Activated B cell treated with CpG ODN at 0.5 μM for 24 hours (primary cell): ENCODE data around the gene DERL3. TPM values are rescaled to one million over a fixed set of nuclear protein-coding genes. Genes with fewer than 3 reads are reported as not detected.

Experiments
- ATAC-seq: fragments of 200-7000 bp; cut with Tn5 transposase; one replicate; pipeline ENCODE4 v1.10.0; 2021; ENCODE audit warnings: low read depth, mild to moderate bottlenecking, moderate library complexity
- CTCF ChIA-PET: fragments of 350-600 bp; sonication (Branson Sonifier 250); formaldehyde crosslinking; loops from one replicate; lab custom pipeline; 2021; ENCODE audit warnings: antibody characterized with exemption; lab: Charles Lee
- POLR2A ChIA-PET: fragments of 350-600 bp; sonication (Branson Sonifier 250); formaldehyde crosslinking; loops from one replicate; lab custom pipeline; 2021; ENCODE audit warnings: antibody characterized with exemption; lab: Charles Lee
- DNase-seq: peaks from one replicate; pipeline ENCODE4 v3.0.0; 2022
- H3K27ac Mint-ChIP-seq: one replicate; pipeline ENCODE4 v1.8.0; 2020; ENCODE audit warnings: mixed read lengths
- H3K27me3 Mint-ChIP-seq: one replicate; pipeline ENCODE4 v1.8.0; 2021; ENCODE audit warnings: mixed read lengths
- H3K36me3 Mint-ChIP-seq: one replicate; pipeline ENCODE4 v1.8.0; 2021; ENCODE audit warnings: low read depth, mixed read lengths
- H3K4me1 Mint-ChIP-seq: one replicate; pipeline ENCODE4 v1.8.0; 2021; ENCODE audit warnings: mixed read lengths
- H3K4me3 Mint-ChIP-seq: one replicate; pipeline ENCODE4 v1.8.0; 2020; ENCODE audit warnings: mild to moderate bottlenecking, mixed read lengths
- H3K9me3 Mint-ChIP-seq: one replicate; pipeline ENCODE4 v1.8.0; 2020; ENCODE audit warnings: mixed read lengths
- intact Hi-C: fragments of 100-400 bp; cut with micrococcal nuclease; formaldehyde crosslinking; loops from one replicate; pipeline ENCODE4 v1.15.1; 2024
- total RNA-seq: library from RNA; stranded (reverse); gene quantifications from 2 replicates; pipeline ENCODE4 v1.2.3, GENCODE V29; 2022
- TF ChIP-seq, protein P1 (sequence below): fragments of 200-600 bp; IDR thresholded peaks from one replicate; pipeline ENCODE4 v1.8.0; 2022; ENCODE audit warnings: antibody characterized with exemption, mild to moderate bottlenecking

Gene DERL3
- total RNA-seq, 1 donor from 2014 or later, result 18.3 TPM

DNA sequence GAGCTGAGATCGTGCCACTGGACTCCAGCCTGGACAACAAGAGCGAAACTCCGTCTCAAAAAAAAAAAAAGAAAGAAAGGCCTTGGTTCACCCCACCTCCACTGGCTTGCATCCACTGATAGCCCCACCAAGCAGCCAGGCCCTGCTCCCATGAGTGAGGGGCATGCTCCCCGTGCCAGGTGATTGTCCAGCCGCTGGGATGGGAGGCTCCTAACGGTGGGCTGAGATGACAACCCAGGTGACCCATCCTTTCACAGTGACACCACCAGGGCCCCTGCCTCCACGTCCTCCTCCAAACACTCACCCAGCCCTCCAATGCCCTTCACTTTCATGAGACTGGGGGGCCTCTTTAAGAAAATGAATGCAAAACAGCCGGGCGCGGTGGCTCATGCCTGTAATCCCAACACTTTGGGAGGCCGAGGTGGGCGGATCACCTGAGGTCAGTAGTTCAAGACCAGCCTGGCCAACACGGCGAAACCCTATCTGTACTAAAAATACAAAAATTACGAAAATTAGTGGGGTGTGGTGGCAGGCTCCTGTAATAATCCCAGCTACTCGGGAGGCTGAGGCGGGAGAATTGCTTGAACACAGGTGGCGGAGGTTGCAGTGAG is 8.6 kb upstream of the DERL3 start:
- no peaks in the 10 kb centered on the region for H3K9me3 Mint-ChIP-seq

GRCh38 chr22:23846081-23846469 is 7.3 kb upstream of the DERL3 start:
- peak overlapping the region; percentile 28 for H3K4me3 Mint-ChIP-seq
- no peak for DNase-seq
- ATAC-seq, result no peak
- H3K27ac Mint-ChIP-seq, result peak overlapping the region; percentile 68
- TF ChIP-seq, protein P1, sequence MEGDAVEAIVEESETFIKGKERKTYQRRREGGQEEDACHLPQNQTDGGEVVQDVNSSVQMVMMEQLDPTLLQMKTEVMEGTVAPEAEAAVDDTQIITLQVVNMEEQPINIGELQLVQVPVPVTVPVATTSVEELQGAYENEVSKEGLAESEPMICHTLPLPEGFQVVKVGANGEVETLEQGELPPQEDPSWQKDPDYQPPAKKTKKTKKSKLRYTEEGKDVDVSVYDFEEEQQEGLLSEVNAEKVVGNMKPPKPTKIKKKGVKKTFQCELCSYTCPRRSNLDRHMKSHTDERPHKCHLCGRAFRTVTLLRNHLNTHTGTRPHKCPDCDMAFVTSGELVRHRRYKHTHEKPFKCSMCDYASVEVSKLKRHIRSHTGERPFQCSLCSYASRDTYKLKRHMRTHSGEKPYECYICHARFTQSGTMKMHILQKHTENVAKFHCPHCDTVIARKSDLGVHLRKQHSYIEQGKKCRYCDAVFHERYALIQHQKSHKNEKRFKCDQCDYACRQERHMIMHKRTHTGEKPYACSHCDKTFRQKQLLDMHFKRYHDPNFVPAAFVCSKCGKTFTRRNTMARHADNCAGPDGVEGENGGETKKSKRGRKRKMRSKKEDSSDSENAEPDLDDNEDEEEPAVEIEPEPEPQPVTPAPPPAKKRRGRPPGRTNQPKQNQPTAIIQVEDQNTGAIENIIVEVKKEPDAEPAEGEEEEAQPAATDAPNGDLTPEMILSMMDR, result no peak
- ChIA-PET CTCF (interaction anchor here (0.7 to 2.6 kb wide), 7 partner anchors 11 to 255 kb away, joined by 3 to 12 read pairs (median 5); partner anchors contain the start of genes MMP11 and SLC2A11), POLR2A (interaction anchor here (0.5 to 2.2 kb wide), 13 partner anchors 8 to 95 kb away, joined by 3 to 16 read pairs (median 3); partner anchors contain the start of genes DERL3, MMP11, SLC2A11 and ZNF70)
- no peaks in the 10 kb centered on the region for H3K36me3 Mint-ChIP-seq
- H3K9me3 Mint-ChIP-seq, result no peaks in the 10 kb centered on the region
- no peaks in the 10 kb centered on the region for H3K27me3 Mint-ChIP-seq
- peaks cover 86% of the 10 kb centered on the region for H3K4me1 Mint-ChIP-seq
- intact Hi-C loops, result loop anchor here (5.0 to 10.0 kb wide), 3 partner anchors 129 to 441 kb away; no protein-coding TSS in a partner anchor

More for the DNA sequence above, 8.6 kb upstream of the DERL3 start:
- CTCF ChIA-PET, result interaction anchor here (1.4 kb wide), 1 partner anchor 10 kb away, joined by 5 read pairs; the partner anchor contains the start of gene SLC2A11
- POLR2A ChIA-PET, result interaction anchor here (0.6 to 4.1 kb wide), 4 partner anchors 10 to 924 kb away, joined by 3 to 17 read pairs (median 14); partner anchors contain the start of genes DERL3 and SLC2A11
- Mint-ChIP-seq H3K27me3 (no peaks in the 10 kb centered on the region), H3K27ac (no peak overlapping the region), H3K36me3 (no peaks in the 10 kb centered on the region), H3K4me1 (peaks cover 85% of the 10 kb centered on the region), H3K4me3 (no peak overlapping the region)
- ATAC-seq (no peak), DNase-seq (no peak)
- TF ChIP-seq, protein P1, result no peak
- intact Hi-C loops, result loop anchor here (5.0 to 10.0 kb wide), 3 partner anchors 130 to 443 kb away; no protein-coding TSS in a partner anchor

DNA sequence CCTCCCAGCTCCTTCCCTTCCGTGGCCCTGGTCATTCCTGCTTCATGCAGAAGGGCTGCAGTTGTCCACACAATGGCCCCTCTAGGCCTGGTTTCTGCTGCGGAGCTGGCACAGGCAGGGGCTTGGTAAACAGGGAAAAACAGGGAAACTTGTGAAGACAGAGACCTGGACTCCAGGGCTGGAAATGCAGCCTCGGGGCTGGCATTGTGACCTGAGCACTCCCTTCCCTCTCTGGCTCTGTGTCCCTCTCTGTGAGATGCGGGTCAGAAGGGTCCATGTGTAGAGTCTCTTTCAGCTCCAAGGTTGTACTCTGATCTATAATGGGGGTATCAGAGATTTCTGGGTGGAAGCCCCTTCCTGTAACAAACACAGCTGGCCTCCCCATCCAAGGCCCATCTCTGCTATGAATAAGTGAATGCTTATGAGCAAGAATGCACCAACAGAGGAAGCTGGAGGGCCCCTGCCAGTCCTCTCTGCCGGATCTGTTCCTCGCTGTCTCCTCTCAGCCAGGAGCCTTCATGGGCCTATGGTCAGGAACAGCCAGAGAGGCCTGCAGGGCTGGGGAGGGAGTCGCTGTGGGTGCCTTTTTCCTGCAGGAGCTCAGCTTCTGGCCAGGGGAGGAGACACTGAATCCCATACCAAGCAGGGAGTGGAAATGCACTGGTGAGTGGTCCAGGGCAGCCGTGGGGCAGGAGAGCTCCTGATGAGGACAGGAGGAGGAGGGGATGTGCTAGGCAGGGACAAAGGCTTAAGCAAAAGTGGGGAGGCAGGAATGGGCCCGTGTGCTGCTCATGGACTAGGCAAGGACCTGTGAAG is 6.7 kb upstream of the DERL3 start:
- peak overlapping the region; percentile 68 for H3K27ac Mint-ChIP-seq
- no peaks in the 10 kb centered on the region for H3K36me3 Mint-ChIP-seq
- peak overlapping the region; percentile 28 for H3K4me3 Mint-ChIP-seq
- ChIA-PET CTCF (interaction anchor here (0.7 to 2.6 kb wide), 7 partner anchors 12 to 254 kb away, joined by 3 to 12 read pairs (median 5); partner anchors contain the start of genes MMP11 and SLC2A11), POLR2A (interaction anchor here (0.5 to 2.2 kb wide), 17 partner anchors 7 to 106 kb away, joined by 3 to 16 read pairs (median 4); partner anchors contain the start of genes CHCHD10, DERL3, MMP11 and SLC2A11)
- H3K4me1 Mint-ChIP-seq, result peaks cover 86% of the 10 kb centered on the region
- H3K9me3 Mint-ChIP-seq, result no peaks in the 10 kb centered on the region
- ATAC-seq (no peak), DNase-seq (no peak)
- intact Hi-C loops, result loop anchor here (5.0 to 10.0 kb wide), 3 partner anchors 128 to 441 kb away; no protein-coding TSS in a partner anchor
- TF ChIP-seq, protein P1, result no peak
- H3K27me3 Mint-ChIP-seq, result no peaks in the 10 kb centered on the region

GRCh38 chr22:23844739-23845202 is 6.0 kb upstream of the DERL3 start:
- Mint-ChIP-seq H3K36me3 (no peaks in the 10 kb centered on the region), H3K27me3 (no peaks in the 10 kb centered on the region), H3K9me3 (no peaks in the 10 kb centered on the region), H3K4me3 (no peak overlapping the region), H3K4me1 (peaks cover 85% of the 10 kb centered on the region), H3K27ac (peak overlapping the region; percentile 75)
- ChIA-PET CTCF (interaction anchor here (0.7 to 2.6 kb wide), 2 partner anchors 12 to 78 kb away, joined by 3 to 12 read pairs; partner anchors contain the start of gene SLC2A11), POLR2A (interaction anchor here (0.6 to 1.9 kb wide), 14 partner anchors 12 to 710 kb away, joined by 3 to 13 read pairs (median 4); partner anchors contain the start of genes CHCHD10, GUCD1, MIF and SLC2A11)
- ATAC-seq, result no peak
- TF ChIP-seq, protein P1, result no peak
- no peak for DNase-seq
- intact Hi-C loops, result loop anchor here (5.0 to 10.0 kb wide), 3 partner anchors 127 to 440 kb away; no protein-coding TSS in a partner anchor
